Adrenal gland (tissue), 12 donors: Measurements from ENCODE around the gene PSMD12. TPM values are rescaled to one million over a fixed set of nuclear protein-coding genes. Genes with fewer than 3 reads are reported as not detected.

Experiments used
- DNase-seq, 7 donors: peaks; one replicate each; pipeline ENCODE4 v3.0.0-alpha.2; 2019 to 2020
- H3K27ac ChIP-seq, 5 donors: fragments of 200-600 bp; sonication (generic) in 4 of 5; 1 replicate in 3 of 5; 2 replicates in 2 of 5; pipeline versions ENCODE4 v1.5.1 to v1.8.0; 2016 to 2020; ENCODE audit warnings: mild to moderate bottlenecking in 1 of 5
- H3K27me3 ChIP-seq: fragments of 200-600 bp; 2 replicates; pipeline ENCODE4 v1.8.0; 2021
- H3K36me3 ChIP-seq, 2 donors: fragments of 200-600 bp; replicated peaks in 1 of 2; 1 replicate in 1 of 2; 2 replicates in 1 of 2; pipeline versions ENCODE4 v1.5.1 to v1.8.0; 2018 to 2022
- H3K4me1 ChIP-seq, 2 donors: fragments of 200-600 bp; replicated peaks in 1 of 2; 1 replicate in 1 of 2; 2 replicates in 1 of 2; pipeline versions ENCODE4 v1.5.1 to v1.8.0; 2018 to 2021
- H3K4me3 ChIP-seq, 4 donors: fragments of 200-600 bp; sonication (generic) in 3 of 4; one replicate each; pipeline ENCODE4 v1.5.1; 2016 to 2018
- H3K9me3 ChIP-seq, 3 donors: fragments of 200-600 bp; sonication (generic) in 1 of 3; replicated peaks in 1 of 3; 1 replicate in 2 of 3; 2 replicates in 1 of 3; pipeline versions ENCODE4 v1.5.1 to v1.8.0; 2016 to 2021
- CTCF ChIP-seq, 6 experiments: fragments of 450-650 bp in 4 of 6; fragments of 200-600 bp in 2 of 6; sonication (generic) in 1 of 6; IDR thresholded peaks; 1 replicate in 5 of 6; 2 replicates in 1 of 6; pipeline versions ENCODE4 v1.5.1 to v1.8.0; 2016 to 2021; ENCODE audit warnings: antibody characterized with exemption in 6 of 6, mild to moderate bottlenecking in 2 of 6, moderate library complexity in 1 of 6
- POLR2A ChIP-seq, 2 donors: fragments of 450-650 bp; IDR thresholded peaks; one replicate each; pipeline ENCODE4 v1.6.1; 2017; ENCODE audit warnings: antibody characterized with exemption in 2 of 2, mild to moderate bottlenecking in 2 of 2, moderate library complexity in 1 of 2
- WGBS, 4 donors: extraction: QIAGEN DNeasy Blood & Tissue Kit in 2 of 4; methylation state at CpG; one replicate each; pipeline versions ENCODE4 v1.1.5 to v1.1.7; 2013 to 2017; 5-methylcytosine and 5-hydroxymethylcytosine counted together
- intact Hi-C, 2 donors: fragments of 100-400 bp; cut with DNase I; formaldehyde crosslinking; loops; one replicate each; pipeline versions ENCODE4 v1.14.1 to v1.15.0; 2022 to 2023
- polyA plus RNA-seq, 3 donors: library from polyadenylated mRNA; stranded (reverse); fragments of 200-250 nt in 2 of 3; fragments of 350-450 nt in 1 of 3; fragmentation: Illumina TruSeq in 1 of 3; extraction: RNeasy Lipid Tissue Mini Kit (QIAGEN cat#74804) in 1 of 3; gene quantifications; one replicate each; pipeline ENCODE4 v1.2.3, GENCODE V29; 2013 to 2014
- total RNA-seq, 9 donors: library from RNA; depleted of rRNA in 4 of 9; stranded (reverse); fragments of >200 nt in 4 of 9; fragments of 120-200 nt in 1 of 9; fragmentation: NEBNext Ultra II Directional in 1 of 9; extraction: Animal tissue kit (Norgen Biotek cat#: 25700) in 1 of 9; gene quantifications; one replicate each; pipeline versions ENCODE4 v1.1.0 to v1.2.4, GENCODE V29; 2013 to 2023
- donor health status: healthy with polysubstance abuse.
- donor health status: Bipolar disorder and iron deficiency.
- donor health status: DM: yes; HTN: yes; CAD: no.
- donor health status: DM: no; HTN: no; CAD: no.
- donor health status: DM: no; HTN: no; CAD: no.
- donor health status: DM: yes; HTN: yes; CAD: no.

The PSMD12 gene
- total and polyA plus RNA-seq, 12 donors = 19.7 to 163 (median 38.3) TPM

GRCh38 chr17:67375716-67376115 lies 9.3 kb upstream of the PSMD12 start:
- intact Hi-C loops = loop anchor here (5.0 kb wide), 3 partner anchors 102 to 312 kb away; no protein-coding TSS in a partner anchor
- peak overlapping the region in 1 of 5 donors; percentile 90 for H3K27ac ChIP-seq
- TF ChIP-seq POLR2A (IDR thresholded peaks at IDR 0.05) (no peak), CTCF (IDR thresholded peaks at IDR 0.05) (no peak)
- no peaks in the 10 kb centered on the region for H3K27me3 ChIP-seq
- WGBS, 4 donors = 63 to 80% (median 74%) methylated on average over 6 of the region's 6 CpGs
- H3K36me3 ChIP-seq = no peaks in the 10 kb centered on the region
- H3K9me3 ChIP-seq = no peaks in the 10 kb centered on the region
- DNase-seq = peak in 1 of 7 donors; percentile 30
- H3K4me3 ChIP-seq = no peak overlapping the region
- H3K4me1 ChIP-seq = peaks cover 0 to 19% of the 10 kb centered on the region in 2 donors

GRCh38 chr17:67375054-67375427 lies 8.7 kb upstream of the PSMD12 start:
- no peak overlapping the region for H3K4me3 ChIP-seq
- WGBS, 4 donors = 68 to 71% (median 69%) methylated on average over 5 of the region's 5 CpGs
- no peak for DNase-seq
- no peak overlapping the region for H3K27ac ChIP-seq
- intact Hi-C loops = loop anchor here (5.0 kb wide), 3 partner anchors 102 to 312 kb away; no protein-coding TSS in a partner anchor
- TF ChIP-seq POLR2A (IDR thresholded peaks at IDR 0.05) (no peak), CTCF (IDR thresholded peaks at IDR 0.05) (no peak)
- H3K4me1 ChIP-seq = peaks cover 0 to 19% of the 10 kb centered on the region in 2 donors
- H3K36me3 ChIP-seq = no peaks in the 10 kb centered on the region
- no peaks in the 10 kb centered on the region for H3K9me3 ChIP-seq
- H3K27me3 ChIP-seq = no peaks in the 10 kb centered on the region

- TF ChIP-seq POLR2A (IDR thresholded peaks at IDR 0.05) = no peak
- TF ChIP-seq CTCF (IDR thresholded peaks at IDR 0.05) = peak; percentile 79 to 88 (median 84)
- no peak overlapping the region for H3K4me3 ChIP-seq
- no peaks in the 10 kb centered on the region for H3K27me3 ChIP-seq
- H3K27ac ChIP-seq = no peak overlapping the region
- intact Hi-C loops = loop anchor here (5.0 kb wide), 3 partner anchors 103 to 313 kb away; no protein-coding TSS in a partner anchor
- H3K9me3 ChIP-seq = no peaks in the 10 kb centered on the region
- WGBS, 4 donors = 14 to 16% (median 15%) methylated on average over 10 to 12 of the region's 12 CpGs
- no peaks in the 10 kb centered on the region for H3K36me3 ChIP-seq
- DNase-seq = peak; percentile 85 to 94 (median 90)
- H3K4me1 ChIP-seq = peaks cover 0 to 19% of the 10 kb centered on the region in 2 donors
These were observed 8.1 kb upstream of the PSMD12 start for GRCh38 chr17:67374329-67375053.

GRCh38 chr17:67372751-67373150 lies 6.4 kb upstream of the PSMD12 start:
- Histone ChIP-seq H3K27me3 (no peaks in the 10 kb centered on the region), H3K4me1 (peaks cover 0 to 19% of the 10 kb centered on the region in 2 donors), H3K9me3 (no peaks in the 10 kb centered on the region), H3K4me3 (no peak overlapping the region), H3K36me3 (no peaks in the 10 kb centered on the region), H3K27ac (no peak overlapping the region)
- intact Hi-C loops = no loop called here
- no peak for DNase-seq
- WGBS, 4 donors = 82 to 94% (median 90%) methylated on average over 1 of the region's 1 CpG
- TF ChIP-seq POLR2A (IDR thresholded peaks at IDR 0.05) (no peak), CTCF (IDR thresholded peaks at IDR 0.05) (no peak)
